ENCODE data around the gene METTL25. TPM values are rescaled to one million over a fixed set of nuclear protein-coding genes. Genes with fewer than 3 reads are reported as not detected.

METTL25 gene
- polyA plus RNA-seq, 1 donor (not counting 4 experiments of a cell fraction or from before 2014, with no cell fraction given), result 6.0 TPM

DNA sequence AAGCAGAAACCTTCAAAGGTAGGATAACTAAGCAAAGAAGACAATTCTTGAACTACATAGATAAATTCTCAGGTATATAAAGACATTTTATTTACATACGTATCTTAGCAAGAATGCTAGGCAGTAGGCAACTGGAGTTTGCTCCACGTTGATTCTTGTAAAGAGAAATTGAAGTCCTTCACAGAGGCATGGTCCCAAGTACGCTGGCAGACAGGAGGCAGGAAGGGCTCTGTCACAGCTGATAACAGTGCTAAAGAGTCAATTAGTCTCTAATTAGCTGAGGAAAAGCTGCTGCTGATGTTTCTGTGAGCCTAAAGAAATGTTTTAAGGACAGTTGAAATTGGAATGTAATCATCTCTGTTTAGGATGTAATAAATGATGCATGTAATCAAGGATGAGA is 146.8 kb downstream of the METTL25 start:
- H3K27me3 ChIP-seq (ENCODE audit: control insufficient read depth, extremely low read depth, insufficient read depth, low read length), result no peaks in the 10 kb centered on the region
- no peaks in the 10 kb centered on the region for H3K36me3 ChIP-seq (ENCODE audit: control insufficient read depth in 2 of 2, extremely low read depth in 1 of 2, insufficient read depth in 2 of 2, low read length in 2 of 2)
- no peaks in the 10 kb centered on the region for H4K20me1 ChIP-seq (ENCODE audit: control insufficient read depth, extremely low read depth, insufficient read depth, low read length)
- H3K4me1 ChIP-seq (ENCODE audit: control insufficient read depth, extremely low read depth, insufficient read depth, low read length), result no peaks in the 10 kb centered on the region
- DNase-seq (ENCODE audit: low read depth, low spot score), result no peak
- H2AFZ ChIP-seq (ENCODE audit: control insufficient read depth, low read length), result no peak overlapping the region
- no peak overlapping the region for H3K4me2 ChIP-seq (ENCODE audit: control insufficient read depth, extremely low read depth, insufficient read depth, low read depth, low read length)
- no peak overlapping the region for H3K27ac ChIP-seq (ENCODE audit: control insufficient read depth, insufficient read depth, low read length)
- no peak for FAIRE-seq
- H3K9me3 ChIP-seq (ENCODE audit: control insufficient read depth, low read depth, low read length), result no peaks in the 10 kb centered on the region
- no peak for TF ChIP-seq EZH2 (IDR thresholded peaks at IDR 0.05; ENCODE audit: low read length)
- TF ChIP-seq, protein P1, sequence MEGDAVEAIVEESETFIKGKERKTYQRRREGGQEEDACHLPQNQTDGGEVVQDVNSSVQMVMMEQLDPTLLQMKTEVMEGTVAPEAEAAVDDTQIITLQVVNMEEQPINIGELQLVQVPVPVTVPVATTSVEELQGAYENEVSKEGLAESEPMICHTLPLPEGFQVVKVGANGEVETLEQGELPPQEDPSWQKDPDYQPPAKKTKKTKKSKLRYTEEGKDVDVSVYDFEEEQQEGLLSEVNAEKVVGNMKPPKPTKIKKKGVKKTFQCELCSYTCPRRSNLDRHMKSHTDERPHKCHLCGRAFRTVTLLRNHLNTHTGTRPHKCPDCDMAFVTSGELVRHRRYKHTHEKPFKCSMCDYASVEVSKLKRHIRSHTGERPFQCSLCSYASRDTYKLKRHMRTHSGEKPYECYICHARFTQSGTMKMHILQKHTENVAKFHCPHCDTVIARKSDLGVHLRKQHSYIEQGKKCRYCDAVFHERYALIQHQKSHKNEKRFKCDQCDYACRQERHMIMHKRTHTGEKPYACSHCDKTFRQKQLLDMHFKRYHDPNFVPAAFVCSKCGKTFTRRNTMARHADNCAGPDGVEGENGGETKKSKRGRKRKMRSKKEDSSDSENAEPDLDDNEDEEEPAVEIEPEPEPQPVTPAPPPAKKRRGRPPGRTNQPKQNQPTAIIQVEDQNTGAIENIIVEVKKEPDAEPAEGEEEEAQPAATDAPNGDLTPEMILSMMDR (optimal IDR thresholded peaks at IDR 0.05 in 1 of 3, IDR thresholded peaks at IDR 0.05 in 1 of 3, conservative IDR thresholded peaks at IDR 0.05 in 1 of 3; ENCODE audit: extremely low read depth in 1 of 3, insufficient read depth in 2 of 3, low read length in 3 of 3), result no peak
- H3K9ac ChIP-seq (ENCODE audit: control insufficient read depth, extremely low read depth, insufficient read depth, low read length), result no peak overlapping the region
- no peaks in the 10 kb centered on the region for H3K79me2 ChIP-seq (ENCODE audit: control insufficient read depth, insufficient read depth, low read length)
- no peak overlapping the region for H3K4me3 ChIP-seq (ENCODE audit: control insufficient read depth in 2 of 3, extremely low read depth in 1 of 3, insufficient read depth in 2 of 3, low read depth in 1 of 3, low read length in 3 of 3)
- no peaks in the 10 kb centered on the region for H3K9me1 ChIP-seq (ENCODE audit: control insufficient read depth, extremely low read depth, insufficient read depth, low read length)
- dilution Hi-C loops (cut with MboI; ENCODE audit: extremely low pct_ligation_motif_present, low sequenced_read_pairs), result no loop called here

DNA sequence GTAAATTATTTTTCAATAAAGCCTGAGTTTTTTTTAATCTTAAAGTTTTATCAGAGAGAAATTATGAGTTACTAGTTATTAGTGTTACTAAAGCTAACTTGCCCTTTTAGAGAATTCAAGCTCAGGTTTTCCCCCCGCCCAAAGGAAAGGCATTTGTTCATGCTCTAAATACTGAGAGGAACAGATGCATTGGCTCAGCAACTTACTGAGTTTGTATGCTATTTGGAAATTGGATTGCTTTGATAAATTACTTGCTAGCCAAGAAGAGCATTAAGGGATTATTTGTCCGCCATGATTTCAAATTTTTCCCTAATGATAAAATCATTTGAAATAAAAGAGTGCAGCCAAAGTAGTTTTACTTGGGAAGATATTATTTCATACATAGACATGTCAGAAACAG is 149.4 kb downstream of the METTL25 start:
- Histone ChIP-seq H3K79me2 (ENCODE audit: control insufficient read depth, insufficient read depth, low read length) (no peaks in the 10 kb centered on the region), H3K36me3 (ENCODE audit: control insufficient read depth in 2 of 2, extremely low read depth in 1 of 2, insufficient read depth in 2 of 2, low read length in 2 of 2) (no peaks in the 10 kb centered on the region), H3K9ac (ENCODE audit: control insufficient read depth, extremely low read depth, insufficient read depth, low read length) (no peak overlapping the region), H3K9me3 (ENCODE audit: control insufficient read depth, low read depth, low read length) (no peaks in the 10 kb centered on the region), H3K4me2 (ENCODE audit: control insufficient read depth, extremely low read depth, insufficient read depth, low read depth, low read length) (no peak overlapping the region), H3K4me1 (ENCODE audit: control insufficient read depth, extremely low read depth, insufficient read depth, low read length) (no peaks in the 10 kb centered on the region), H3K4me3 (ENCODE audit: control insufficient read depth in 2 of 3, extremely low read depth in 1 of 3, insufficient read depth in 2 of 3, low read depth in 1 of 3, low read length in 3 of 3) (no peak overlapping the region), H3K9me1 (ENCODE audit: control insufficient read depth, extremely low read depth, insufficient read depth, low read length) (no peaks in the 10 kb centered on the region), H3K27me3 (ENCODE audit: control insufficient read depth, extremely low read depth, insufficient read depth, low read length) (no peaks in the 10 kb centered on the region), H4K20me1 (ENCODE audit: control insufficient read depth, extremely low read depth, insufficient read depth, low read length) (no peaks in the 10 kb centered on the region), H3K27ac (ENCODE audit: control insufficient read depth, insufficient read depth, low read length) (no peak overlapping the region), H2AFZ (ENCODE audit: control insufficient read depth, low read length) (no peak overlapping the region)
- DNase-seq (ENCODE audit: low read depth, low spot score) (no peak), FAIRE-seq (no peak)
- no peak for TF ChIP-seq EZH2 (IDR thresholded peaks at IDR 0.05; ENCODE audit: low read length)
- TF ChIP-seq, protein P1 (optimal IDR thresholded peaks at IDR 0.05 in 1 of 3, IDR thresholded peaks at IDR 0.05 in 1 of 3, conservative IDR thresholded peaks at IDR 0.05 in 1 of 3; ENCODE audit: extremely low read depth in 1 of 3, insufficient read depth in 2 of 3, low read length in 3 of 3), result no peak
- dilution Hi-C loops (cut with MboI; ENCODE audit: extremely low pct_ligation_motif_present, low sequenced_read_pairs), result no loop called here
